Activated CD4-positive, CD25-positive, alpha-beta regulatory T cell treated with anti-CD3 and anti-CD28 coated beads, Interleukin-2, amount 50 U/mL, for 72 hours (primary cell): ENCODE results near the gene ZNF592.

Experiments used
- DNase-seq: peaks from one replicate; pipeline ENCODE4 v3.0.0; 2021

ZNF592 gene

GRCh38 chr15:84780492-84780891, 32.1 kb downstream of the ZNF592 start:
- no peak for DNase-seq

GRCh38 chr15:84781495-84781894, 33.1 kb downstream of the ZNF592 start:
- no peak for DNase-seq

- no peak for DNase-seq
Measured at GRCh38 chr15:84782346-84782745, 34.0 kb downstream of the ZNF592 start.

GRCh38 chr15:84783493-84784251, 35.3 kb downstream of the ZNF592 start:
- DNase-seq = no peak

GRCh38 chr15:84784262-84784661, 35.9 kb downstream of the ZNF592 start:
- DNase-seq = no peak

GRCh38 chr15:84785053-84785452, 36.7 kb downstream of the ZNF592 start:
- DNase-seq = no peak

- DNase-seq = no peak
Measured at GRCh38 chr15:84788500-84788899, 40.1 kb downstream of the ZNF592 start.

- DNase-seq = no peak
Measured at GRCh38 chr15:84789762-84790161, 41.4 kb downstream of the ZNF592 start.

GRCh38 chr15:84790676-84791075, 42.3 kb downstream of the ZNF592 start:
- no peak for DNase-seq

GRCh38 chr15:84791763-84792162, 43.4 kb downstream of the ZNF592 start:
- DNase-seq = no peak

GRCh38 chr15:84793431-84794161, 45.2 kb downstream of the ZNF592 start:
- no peak for DNase-seq

GRCh38 chr15:84794162-84794547, 45.8 kb downstream of the ZNF592 start:
- DNase-seq = no peak

- DNase-seq = no peak
Measured at GRCh38 chr15:84795186-84795585, 46.8 kb downstream of the ZNF592 start.

- DNase-seq = no peak
Measured at GRCh38 chr15:84797212-84797611, 48.8 kb downstream of the ZNF592 start.

- DNase-seq = no peak
Measured at GRCh38 chr15:84797801-84798200, 49.4 kb downstream of the ZNF592 start.

GRCh38 chr15:84798436-84798946, 50.1 kb downstream of the ZNF592 start:
- no peak for DNase-seq

- DNase-seq = no peak
Measured at GRCh38 chr15:84799511-84800187, 51.3 kb downstream of the ZNF592 start.

GRCh38 chr15:84800365-84800806, 52.0 kb downstream of the ZNF592 start:
- no peak for DNase-seq

GRCh38 chr15:84804005-84804900, 55.9 kb downstream of the ZNF592 start:
- DNase-seq = no peak

GRCh38 chr15:84805221-84805620, 56.8 kb downstream of the ZNF592 start:
- DNase-seq = no peak

- no peak for DNase-seq
Measured at GRCh38 chr15:84807228-84807627, 58.8 kb downstream of the ZNF592 start.

- no peak for DNase-seq
Measured at GRCh38 chr15:84810073-84810840, 61.9 kb downstream of the ZNF592 start.
